NT2/D1 (cell line): ENCODE data around the gene CEP162.

ENCODE experiments used
- SUZ12 ChIP-seq: IDR thresholded peaks from 2 replicates; pipeline ENCODE4 v1.6.1; 2011; ENCODE audit not compliant: insufficient read length, insufficient read depth; ENCODE audit errors: extremely low read depth
- ZNF274 ChIP-seq: IDR thresholded peaks from 2 replicates; pipeline ENCODE4 v1.6.1; 2011; ENCODE audit warnings: mild to moderate bottlenecking, low read depth, low read length

GRCh38 chr6:84258268-84258667 lies 30.8 kb upstream of the CEP162 start:
- no peak for TF ChIP-seq SUZ12
- TF ChIP-seq ZNF274 = no peak
